Stimulated activated CD4-positive, alpha-beta T cell treated with anti-CD3 and anti-CD28 coated beads, Interleukin-4, amount 100 ng/mL, for 4 hours (primary cell): ENCODE results near the gene VARS1.

Experiments used
- DNase-seq, 2 experiments: peaks; one replicate each; pipeline ENCODE4 v3.0.0-alpha.2; 2020

Gene VARS1

DNA sequence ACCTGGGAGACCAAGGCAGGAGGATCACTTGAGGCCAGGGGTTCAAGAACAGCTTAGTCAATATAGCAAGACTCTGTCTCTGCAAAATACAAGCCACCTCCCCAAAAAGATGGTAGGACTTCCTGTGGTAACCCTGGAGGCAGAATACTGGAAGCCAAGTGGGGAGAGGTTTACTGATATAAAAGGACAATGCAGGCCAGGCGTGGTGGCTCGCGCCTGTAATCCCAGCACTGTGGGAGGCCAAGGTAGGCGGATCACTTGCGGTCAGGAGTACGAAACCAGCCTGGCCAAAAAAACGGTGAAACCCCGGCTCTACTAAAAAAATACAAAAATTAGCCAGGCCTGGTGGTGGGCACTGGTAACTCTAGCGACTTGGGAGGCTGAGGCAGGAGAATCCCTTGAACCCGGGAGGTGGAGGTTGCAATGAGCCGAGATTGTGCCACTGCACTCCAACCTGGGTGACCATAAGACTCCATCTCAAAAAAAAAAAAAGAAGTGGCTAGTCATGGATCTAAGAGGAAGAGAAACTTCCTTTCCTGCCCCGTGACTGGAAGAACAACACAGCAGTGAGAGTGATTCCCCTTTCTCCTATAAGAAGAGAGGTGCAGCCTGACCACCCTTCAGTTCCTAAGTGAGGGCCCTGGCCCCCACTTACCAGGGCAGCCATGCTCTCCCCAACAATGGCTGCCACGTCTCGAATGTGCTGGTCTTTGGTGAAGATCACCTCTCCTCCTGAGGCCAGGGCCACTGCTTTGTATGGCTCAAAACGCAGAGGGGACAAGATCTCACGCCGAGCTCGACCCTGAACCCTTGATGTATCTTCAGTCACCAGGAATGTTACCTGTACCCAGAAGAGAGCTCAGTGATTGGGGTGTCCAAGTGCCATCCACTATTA, 26.9 kb downstream of the VARS1 start:
- DNase-seq: no peak

DNA sequence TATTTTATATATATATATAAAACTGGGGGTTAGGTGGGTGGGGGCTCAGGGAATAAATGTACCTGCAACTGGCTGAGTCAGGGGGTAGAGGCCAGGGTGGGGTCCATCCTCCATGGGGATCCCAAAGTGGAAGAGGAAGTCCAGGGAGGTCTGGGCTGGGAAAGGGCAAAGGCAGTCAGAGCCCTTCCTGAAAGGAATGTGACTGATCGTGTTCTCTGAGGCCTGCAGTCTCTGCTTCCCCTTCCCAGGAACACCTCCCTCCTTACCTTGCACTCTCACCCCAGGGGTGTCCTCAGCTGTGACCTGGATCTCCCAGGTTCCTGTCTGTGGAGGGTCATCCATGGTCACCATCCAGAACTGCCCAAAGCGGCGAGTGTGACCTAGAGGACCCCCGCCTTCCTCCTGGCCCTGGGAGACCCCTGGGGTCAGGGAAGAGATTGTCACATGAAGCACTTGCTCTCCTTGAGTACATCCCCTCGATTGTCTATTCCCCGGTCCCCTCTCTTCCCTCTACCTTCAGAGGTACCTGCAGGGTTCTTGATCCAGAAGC, 28.4 kb downstream of the VARS1 start:
- DNase-seq: no peak

DNA sequence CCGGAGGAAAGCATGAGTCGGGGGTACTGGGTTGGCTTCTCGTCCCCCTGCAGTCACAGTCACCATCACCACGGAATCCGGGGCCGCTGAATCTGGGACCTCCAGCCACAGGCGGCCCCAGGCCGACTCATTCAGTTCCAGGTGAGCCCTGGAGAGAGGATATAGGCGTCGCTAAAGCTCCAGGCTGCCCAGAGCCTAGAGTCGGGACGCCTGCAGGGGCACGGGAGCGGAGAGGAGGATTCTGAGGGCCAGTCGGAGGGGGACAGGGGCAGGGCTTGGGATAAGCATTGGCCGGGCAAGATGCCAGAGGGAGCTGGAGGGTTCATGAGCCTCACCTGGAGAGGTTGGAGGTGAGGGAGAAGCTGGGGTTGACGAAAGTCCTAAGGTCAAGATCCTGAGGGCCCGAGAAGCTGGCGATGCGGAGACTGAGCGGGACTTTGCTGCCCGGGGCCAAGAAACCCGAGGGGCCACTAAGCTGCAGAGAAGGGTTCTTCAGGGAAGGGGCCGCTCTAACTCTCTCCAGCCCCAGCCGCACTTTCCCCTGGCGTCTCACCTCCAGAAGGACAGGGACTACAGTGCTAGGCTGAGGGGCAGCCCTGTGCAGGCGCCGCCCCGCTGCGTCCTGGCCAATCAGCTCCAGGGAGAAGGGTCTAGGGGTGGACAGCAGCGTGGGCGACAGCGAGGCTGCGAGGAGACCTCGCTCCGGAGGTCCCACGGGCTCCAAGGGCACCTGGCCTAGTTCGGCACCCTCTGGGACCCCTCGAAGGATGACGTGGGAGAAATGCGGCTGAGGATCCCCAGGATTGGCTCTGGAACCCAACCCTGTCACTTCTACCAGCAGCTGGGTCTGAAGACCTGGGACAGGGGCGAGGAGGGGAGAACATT, 29.4 kb downstream of the VARS1 start:
- DNase-seq: no peak

DNA sequence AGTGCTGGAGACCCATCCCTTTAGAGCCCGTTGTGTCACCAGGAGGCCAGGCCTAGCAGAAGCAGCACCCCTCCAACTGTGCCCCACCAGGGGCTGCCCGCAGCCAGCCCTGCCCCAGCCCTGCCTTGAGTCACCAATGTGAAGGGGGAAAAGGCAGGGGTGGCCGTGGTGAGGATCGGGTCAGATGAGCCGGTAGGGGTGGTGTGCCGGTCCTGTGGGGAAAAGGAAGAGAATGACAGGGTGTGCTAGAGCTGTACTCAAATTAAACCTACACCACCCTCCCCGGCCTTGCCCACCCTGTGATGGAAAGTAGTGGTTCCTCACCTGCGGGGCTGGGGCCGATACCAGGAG, 30.0 kb downstream of the VARS1 start:
- DNase-seq: no peak

DNA sequence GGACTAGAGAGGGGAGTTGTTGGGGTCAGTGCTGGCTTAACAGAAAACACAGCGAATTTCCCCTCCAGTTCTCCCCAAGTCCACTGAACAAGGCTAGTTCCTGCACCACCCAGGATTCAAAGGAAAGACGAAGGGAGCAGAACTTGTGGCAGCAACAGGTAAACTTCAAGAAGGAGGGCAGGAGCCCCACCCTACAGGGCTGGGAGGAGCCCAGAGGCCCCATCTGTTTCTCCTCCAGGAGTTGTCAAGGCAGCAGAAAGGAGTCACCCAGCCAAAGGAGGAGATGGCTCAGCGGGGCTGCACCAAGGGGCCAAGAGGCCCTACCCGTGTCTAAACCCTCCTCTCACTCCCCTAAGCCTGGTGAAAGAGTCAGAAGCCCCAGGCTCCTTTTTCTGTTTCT, 31.4 kb downstream of the VARS1 start:
- DNase-seq: no peak

DNA sequence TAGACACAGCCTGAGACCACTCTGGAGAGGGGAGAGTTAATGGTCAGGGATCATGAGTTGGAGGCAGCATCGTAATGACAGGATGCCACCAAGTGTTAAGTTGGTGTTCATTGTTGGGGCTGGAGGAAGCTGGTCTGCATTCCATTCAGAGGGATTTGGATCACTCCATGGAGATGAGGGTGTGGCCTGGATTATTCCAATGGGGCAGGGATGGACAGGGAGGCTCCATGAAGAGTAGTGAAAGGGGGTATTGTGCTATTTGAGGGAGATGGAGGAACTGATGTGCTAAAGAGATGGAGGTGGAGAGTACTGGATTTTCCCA, 32.0 kb downstream of the VARS1 start:
- DNase-seq: no peak

DNA sequence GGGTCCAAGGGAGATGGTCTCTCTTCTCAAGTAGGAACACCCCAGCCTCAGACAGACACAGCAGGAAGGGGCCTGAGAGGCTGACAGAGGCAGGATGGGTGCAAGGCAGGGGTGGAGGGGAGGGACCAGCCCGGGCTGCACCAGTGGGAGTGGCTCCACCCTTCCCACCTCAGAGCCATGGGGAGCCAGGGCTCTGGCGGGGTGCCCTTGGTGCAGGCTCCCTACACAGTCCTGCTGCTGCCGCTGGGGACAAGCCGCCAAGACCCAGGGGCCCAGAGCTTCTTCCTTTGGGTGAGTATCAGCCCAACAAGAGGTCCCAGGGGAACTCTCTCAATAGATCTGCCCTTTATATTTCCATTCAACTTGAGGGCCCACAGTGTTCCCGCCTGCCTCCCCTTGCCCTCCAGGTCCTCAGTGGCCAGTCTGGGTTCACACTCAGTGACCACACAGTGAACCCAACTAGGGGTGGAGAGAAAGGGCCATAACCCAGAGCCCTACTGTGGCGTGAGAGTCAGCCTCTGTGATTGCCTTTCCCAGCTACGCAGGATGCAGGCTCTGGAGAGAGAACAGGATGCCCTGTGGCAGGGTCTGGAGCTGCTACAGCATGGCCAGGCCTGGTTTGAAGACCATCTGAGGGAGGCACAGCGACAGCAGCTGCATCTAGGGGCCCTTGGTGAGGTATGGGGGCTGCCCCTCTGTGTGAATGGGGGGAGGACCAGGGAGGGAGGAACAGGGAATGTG, 32.5 kb downstream of the VARS1 start:
- no peak for DNase-seq

DNA sequence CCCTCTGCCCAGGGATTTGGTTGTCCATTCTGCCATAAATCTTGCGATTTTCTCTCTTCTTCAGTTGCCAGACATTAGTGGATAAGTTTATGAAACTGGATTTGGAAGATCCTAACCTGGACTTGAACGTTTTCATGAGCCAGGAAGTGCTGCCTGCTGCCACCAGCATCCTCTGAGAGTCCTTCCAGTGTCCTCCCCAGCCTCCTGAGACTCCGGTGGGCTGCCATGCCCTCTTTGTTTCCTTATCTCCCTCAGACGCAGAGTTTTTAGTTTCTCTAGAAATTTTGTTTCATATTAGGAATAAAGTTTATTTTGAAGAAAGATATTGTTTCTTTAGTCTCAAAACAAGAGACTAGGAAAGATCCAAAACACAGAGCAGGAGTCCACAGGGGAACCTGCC, 33.2 kb downstream of the VARS1 start, which contains the start of gene SAPCD1:
Gene SAPCD1 (plus strand): TSS at position 301 of the 400 bp plus-strand sequence. CDS start 399 bp downstream, outside the sequence.
- no peak for DNase-seq

DNA sequence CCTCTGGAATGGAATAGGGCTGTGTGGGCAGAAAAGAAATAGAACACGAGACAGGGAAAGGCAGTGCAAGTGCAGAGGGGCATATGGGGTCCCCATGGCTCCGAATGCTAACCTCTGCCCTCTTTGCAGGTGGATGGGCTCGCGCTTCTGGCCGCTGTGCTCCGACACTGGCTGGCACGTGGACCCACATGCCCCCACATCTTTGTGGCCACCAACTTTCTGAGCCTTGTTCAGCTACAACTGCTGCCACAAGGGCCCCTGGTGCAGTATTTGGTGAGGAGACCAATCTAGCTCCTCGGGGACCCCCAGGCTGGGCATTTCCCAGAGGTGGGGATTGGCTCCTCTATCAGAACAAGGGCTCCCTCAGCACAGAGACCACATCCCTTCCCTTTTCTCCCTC, 34.2 kb downstream of the VARS1 start:
- no peak for DNase-seq

DNA sequence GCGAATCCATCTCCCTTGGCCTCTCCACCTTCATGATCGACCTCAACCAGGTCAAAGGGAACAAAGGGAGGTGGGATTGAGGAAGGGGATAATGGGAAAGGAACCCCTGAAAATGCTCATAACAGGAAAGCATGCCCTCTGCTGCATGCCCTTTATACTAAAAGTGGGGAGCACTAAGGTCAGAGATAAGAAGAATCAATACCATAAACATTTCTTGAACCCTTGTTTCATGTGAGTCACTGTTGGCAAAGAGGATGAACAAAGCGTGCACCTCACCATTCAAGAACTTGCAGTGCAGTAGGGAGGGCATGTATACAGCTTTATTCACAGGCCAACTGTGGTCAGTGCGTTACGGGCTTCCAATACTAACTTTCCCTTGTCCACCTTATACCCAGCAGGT, 34.8 kb downstream of the VARS1 start:
- DNase-seq: no peak

DNA sequence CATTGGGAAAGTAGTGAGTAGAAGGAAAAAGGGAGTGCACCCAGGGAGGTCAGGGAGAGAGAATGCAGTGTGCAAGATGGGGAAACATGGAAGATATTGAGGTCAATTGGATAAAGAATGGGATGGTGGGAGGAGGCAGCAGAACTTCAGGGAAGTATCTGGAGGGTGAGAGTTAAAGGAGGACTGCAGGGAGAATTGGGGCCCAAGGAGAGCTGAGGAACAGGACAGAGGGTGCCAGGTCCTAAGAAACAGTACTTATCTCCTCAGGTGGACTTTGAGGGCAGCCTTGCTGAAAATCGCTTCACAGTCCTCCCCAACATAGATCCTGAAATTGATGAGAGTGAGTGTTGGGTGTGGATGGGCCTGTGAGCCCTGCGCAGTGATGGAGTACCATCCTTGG, 37.3 kb downstream of the VARS1 start:
- DNase-seq: no peak

DNA sequence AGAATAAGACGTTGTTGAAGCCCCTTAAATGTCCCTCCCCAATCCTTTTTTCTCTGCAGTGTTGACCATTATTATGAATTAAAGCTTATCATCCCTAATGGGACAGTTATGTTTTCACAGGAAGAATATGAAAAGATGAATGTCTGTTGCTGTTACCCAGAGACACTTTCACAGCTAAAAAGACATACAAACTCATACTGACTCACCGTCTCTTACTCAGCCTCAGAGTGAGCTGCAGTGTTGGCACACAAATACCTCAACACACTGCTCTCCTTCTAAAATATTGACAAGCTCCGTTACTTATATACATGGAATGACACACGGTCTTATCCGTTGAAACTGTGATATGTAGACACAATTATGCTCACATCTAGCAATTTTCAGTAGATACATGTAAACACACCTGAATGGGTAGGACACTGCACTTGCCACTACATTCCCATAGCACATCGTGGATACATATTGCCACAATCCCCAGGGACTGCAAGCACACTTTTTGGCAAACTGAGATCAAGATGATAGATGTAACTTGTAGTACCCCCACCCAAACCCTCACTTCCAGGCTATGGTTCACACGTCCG, 42.7 kb downstream of the VARS1 start:
- no peak for DNase-seq

DNA sequence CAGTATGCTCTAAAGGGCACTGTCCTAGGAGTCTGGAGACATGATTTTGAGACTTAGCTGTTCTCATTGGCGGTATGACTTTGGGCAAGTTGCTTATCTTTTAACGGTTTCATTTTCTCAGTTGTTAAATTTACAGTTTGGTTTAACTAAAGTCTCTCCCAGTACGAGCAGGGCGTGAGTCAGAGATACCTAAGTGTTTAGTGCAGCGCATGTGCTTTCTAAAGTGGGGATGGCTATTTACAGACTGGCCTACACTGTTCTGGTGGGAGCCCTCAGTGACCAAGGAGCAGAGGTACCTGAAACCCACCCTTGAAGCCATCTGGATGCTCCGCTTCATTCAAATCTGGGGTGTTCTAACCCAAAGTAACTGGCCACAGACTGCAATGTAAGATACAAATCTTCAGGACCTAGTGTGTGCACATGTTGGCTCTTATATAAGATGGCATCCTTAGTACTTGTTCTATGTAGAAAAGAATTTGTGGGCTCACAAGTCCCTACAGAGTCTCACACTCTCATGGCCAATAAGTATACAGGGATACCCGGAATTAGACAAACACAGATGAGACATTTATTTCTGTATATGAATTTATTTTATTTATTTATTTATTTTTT, 45.0 kb downstream of the VARS1 start:
- no peak for DNase-seq

DNA sequence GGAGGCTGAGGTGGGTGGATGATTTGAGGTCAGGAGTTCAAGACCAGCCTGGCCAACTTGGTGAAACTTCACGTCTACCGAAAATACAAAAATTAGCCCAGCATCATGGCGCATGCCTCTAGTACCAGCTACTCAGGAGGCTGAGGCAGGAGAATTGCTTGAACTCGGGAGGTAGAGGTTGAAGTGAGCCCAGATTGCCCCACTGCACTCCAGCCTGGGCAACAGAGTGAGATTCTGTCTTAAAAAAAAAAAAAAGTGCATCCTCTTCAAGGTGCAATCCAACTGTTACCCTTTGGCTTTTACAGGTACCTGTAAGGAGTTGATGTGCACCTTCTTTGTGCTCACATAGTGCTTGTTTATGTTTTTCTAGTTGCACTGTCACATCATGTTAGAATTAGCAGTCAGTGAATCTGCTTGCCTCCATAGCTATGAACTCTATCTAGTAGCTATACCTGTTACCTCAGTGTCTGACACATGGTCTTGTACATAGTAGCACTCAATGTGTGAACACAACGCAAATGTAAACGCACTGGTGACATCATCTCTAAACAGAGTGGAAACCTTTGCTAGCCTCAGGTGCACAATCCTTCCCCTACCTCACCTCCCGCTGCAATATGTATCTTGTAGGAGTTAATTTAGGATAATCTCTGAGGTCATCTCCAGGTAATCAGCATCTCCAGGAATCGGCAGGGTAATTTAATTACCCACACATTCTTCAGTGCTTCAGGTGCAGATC, 46.1 kb downstream of the VARS1 start:
- no peak for DNase-seq
